HepG2 (cell line): ENCODE results near the gene FBF1. TPM values are rescaled to one million over a fixed set of nuclear protein-coding genes. Genes with fewer than 3 reads are reported as not detected.

ENCODE experiments used
- BORCS8-MEF2B ChIP-seq: sonication (generic); formaldehyde crosslinking; IDR thresholded peaks from 2 replicates; pipeline ENCODE4 v1.8.0; 2022; ENCODE audit warnings: mild to moderate bottlenecking, missing genetic modification reagents
- CEBPG ChIP-seq: IDR thresholded peaks from 2 replicates; pipeline ENCODE4 v1.6.1; 2016
- GPN1 ChIP-seq: sonication (generic); formaldehyde crosslinking; IDR thresholded peaks from 2 replicates; pipeline ENCODE4 v1.5.1; 2020; ENCODE audit warnings: missing genetic modification reagents, borderline replicate concordance
- HNRNPH1 ChIP-seq: fragments of 200-400 bp; formaldehyde crosslinking; optimal IDR thresholded peaks from 2 replicates; pipeline ENCODE3; 2017; ENCODE audit warnings: mild to moderate bottlenecking, low read depth, low read length
- JUN ChIP-seq: sonication (generic); formaldehyde crosslinking; IDR thresholded peaks from 2 replicates; pipeline ENCODE4 v1.4.0; 2020; ENCODE audit warnings: mild to moderate bottlenecking, missing genetic modification reagents
- MBD4 ChIP-seq: IDR thresholded peaks from 2 replicates; pipeline ENCODE4 v1.6.1; 2012; ENCODE audit warnings: low read length, inconsistent platforms, borderline replicate concordance
- MXI1 ChIP-seq: IDR thresholded peaks from 3 replicates; pipeline ENCODE4 v1.6.1; 2012; ENCODE audit warnings: low read depth, low read length, inconsistent platforms, borderline replicate concordance
- NAIF1 ChIP-seq: sonication (generic); formaldehyde crosslinking; IDR thresholded peaks from 2 replicates; pipeline ENCODE4 v1.5.0; 2020; ENCODE audit warnings: mild to moderate bottlenecking, missing genetic modification reagents, borderline replicate concordance
- NFYC ChIP-seq: IDR thresholded peaks from 2 replicates; pipeline ENCODE4 v1.6.1; 2016; ENCODE audit warnings: missing genetic modification reagents, missing compliant biosample characterization
- RXRA ChIP-seq: sonication (generic); formaldehyde crosslinking; IDR thresholded peaks from 2 replicates; pipeline ENCODE4 v1.5.1; 2020; ENCODE audit warnings: missing genetic modification reagents
- SAP130 ChIP-seq: IDR thresholded peaks from 2 replicates; pipeline ENCODE4 v1.6.1; 2016; ENCODE audit warnings: low read depth
- SRY ChIP-seq: sonication (generic); formaldehyde crosslinking; IDR thresholded peaks from 2 replicates; pipeline ENCODE4 v1.8.0; 2022; ENCODE audit warnings: mild to moderate bottlenecking, missing genetic modification reagents
- ZMYM3 ChIP-seq: sonication (generic); formaldehyde crosslinking; IDR thresholded peaks from 2 replicates; pipeline ENCODE4 v1.5.1; 2020; ENCODE audit warnings: mild to moderate bottlenecking, missing genetic modification reagents
- ZNF430 ChIP-seq: sonication (generic); formaldehyde crosslinking; IDR thresholded peaks from 2 replicates; pipeline ENCODE4 v1.9.0; 2021; ENCODE audit warnings: mild to moderate bottlenecking, missing genetic modification reagents
- ZNF747 ChIP-seq: sonication (generic); formaldehyde crosslinking; IDR thresholded peaks from 2 replicates; pipeline ENCODE4 v1.8.1; 2023; ENCODE audit warnings: missing genetic modification reagents, mild to moderate bottlenecking, borderline replicate concordance
- ZNF772 ChIP-seq: sonication (generic); formaldehyde crosslinking; IDR thresholded peaks from 2 replicates; pipeline ENCODE4 v1.5.0; 2020; ENCODE audit warnings: mild to moderate bottlenecking, missing genetic modification reagents
- ZNF776 ChIP-seq: sonication (generic); formaldehyde crosslinking; IDR thresholded peaks from 2 replicates; pipeline ENCODE4 v1.4.0; 2020; ENCODE audit warnings: mild to moderate bottlenecking, missing genetic modification reagents
- polyA plus RNA-seq, 8 experiments: library from polyadenylated mRNA; depleted of rRNA in 3 of 8; stranded (reverse) in 7 of 8; unstranded in 1 of 8; fragments of >200 nt; fragmentation: Illumina TruSeq in 4 of 8; extraction: Trizol in 4 of 8; gene quantifications; 2 replicates each; pipeline versions ENCODE4 v1.2.1 to v1.2.3, GENCODE V29; 2011 to 2016; ENCODE audit warnings: low read depth in 4 of 8, missing spikeins in 1 of 8, mixed read lengths in 1 of 8; ENCODE audit not compliant: insufficient read depth in 1 of 8
- total RNA-seq, 5 experiments: library from RNA; depleted of rRNA; stranded (reverse); fragments of >200 nt; fragmentation: Illumina TruSeq; extraction: Trizol; gene quantifications; 2 replicates each; pipeline ENCODE4 v1.2.3, GENCODE V29; 2016; ENCODE audit warnings: low read depth in 1 of 5
- TF ChIP-seq, protein P1 (sequence below): sonication (generic); formaldehyde crosslinking; IDR thresholded peaks from 2 replicates; pipeline ENCODE4 v1.5.1; 2020; ENCODE audit warnings: mild to moderate bottlenecking, missing genetic modification reagents, borderline replicate concordance
- TF ChIP-seq, protein P2 (sequence below): sonication (generic); formaldehyde crosslinking; IDR thresholded peaks from 2 replicates; pipeline ENCODE4 v1.4.0; 2020; ENCODE audit warnings: missing genetic modification reagents
- TF ChIP-seq, protein P3 (sequence below): sonication (generic); formaldehyde crosslinking; IDR thresholded peaks from 2 replicates; pipeline ENCODE4 v1.5.1; 2020; ENCODE audit warnings: missing genetic modification reagents, mild to moderate bottlenecking, borderline replicate concordance
- TF ChIP-seq, protein P4 (sequence below): sonication (generic); formaldehyde crosslinking; IDR thresholded peaks from 2 replicates; pipeline ENCODE4 v1.8.0; 2022; ENCODE audit warnings: mild to moderate bottlenecking, missing genetic modification reagents, moderate library complexity
- TF ChIP-seq, protein P5 (sequence below): sonication (generic); formaldehyde crosslinking; conservative IDR thresholded peaks from 2 replicates; pipeline ENCODE4 v1.5.0; 2020; ENCODE audit warnings: missing genetic modification reagents

FBF1 gene
- total and polyA plus RNA-seq, 2 of the 13 experiments (the other 11 are each of a cell fraction or from before 2014, with no cell fraction given): 2.4 to 8.1 TPM

DNA sequence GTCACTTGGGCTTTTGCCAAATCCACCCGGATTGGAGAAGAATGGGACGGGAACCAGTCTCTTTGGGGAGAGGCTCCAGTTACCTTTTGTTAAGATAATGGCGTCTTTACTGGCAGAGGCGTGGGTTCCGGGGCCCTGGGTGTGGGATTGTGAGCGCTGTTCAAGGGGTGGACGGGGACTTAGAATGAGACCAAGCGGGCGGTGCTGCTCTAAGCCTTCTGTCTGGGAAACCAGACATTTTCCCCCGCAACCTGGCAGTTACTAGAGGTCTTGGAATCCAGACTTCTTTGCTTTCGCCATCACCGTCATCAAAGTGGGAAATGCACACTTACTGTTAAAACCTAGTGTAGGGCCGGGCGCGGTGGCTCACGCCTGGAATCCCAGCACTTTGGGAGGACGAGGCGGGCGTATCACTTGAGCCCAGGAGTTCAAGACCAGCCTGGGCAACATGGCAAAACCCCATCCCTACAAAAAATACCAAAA lies 38.9 kb upstream of the FBF1 start (continued):
- TF ChIP-seq, protein P1, sequence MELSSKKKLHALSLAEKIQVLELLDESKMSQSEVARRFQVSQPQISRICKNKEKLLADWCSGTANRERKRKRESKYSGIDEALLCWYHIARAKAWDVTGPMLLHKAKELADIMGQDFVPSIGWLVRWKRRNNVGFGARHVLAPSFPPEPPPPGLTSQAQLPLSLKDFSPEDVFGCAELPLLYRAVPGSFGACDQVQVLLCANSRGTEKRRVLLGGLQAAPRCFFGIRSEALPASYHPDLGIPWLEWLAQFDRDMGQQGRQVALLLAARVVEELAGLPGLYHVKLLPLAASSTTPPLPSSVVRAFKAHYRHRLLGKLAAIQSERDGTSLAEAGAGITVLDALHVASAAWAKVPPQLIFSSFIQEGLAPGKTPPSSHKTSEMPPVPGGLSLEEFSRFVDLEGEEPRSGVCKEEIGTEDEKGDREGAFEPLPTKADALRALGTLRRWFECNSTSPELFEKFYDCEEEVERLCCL (CRISPR knock-in tag): no peak
- TF ChIP-seq HNRNPH1 (peak; percentile 14), SAP130 (peak; percentile 26), MBD4 (0 out of 2 replicates have a peak, but pooled peaks have one; percentile 28), RXRA (CRISPR knock-in tag) (no peak), NAIF1 (no peak), SRY (CRISPR knock-in tag) (no peak; the same call in 1 of the 2 replicates), GPN1 (CRISPR knock-in tag) (no peak), ZNF430 (CRISPR knock-in tag) (no peak), MXI1 (no peak; the same call in 2 of the 3 replicates), JUN (CRISPR knock-in tag) (no peak), ZNF776 (CRISPR knock-in tag) (0 out of 2 replicates have a peak, but pooled peaks have one; percentile 0), ZNF747 (CRISPR knock-in tag) (no peak), ZMYM3 (CRISPR knock-in tag) (no peak), BORCS8-MEF2B (no peak), CEBPG (no peak), NFYC (no peak), ZNF772 (no peak)
- TF ChIP-seq, protein P2, sequence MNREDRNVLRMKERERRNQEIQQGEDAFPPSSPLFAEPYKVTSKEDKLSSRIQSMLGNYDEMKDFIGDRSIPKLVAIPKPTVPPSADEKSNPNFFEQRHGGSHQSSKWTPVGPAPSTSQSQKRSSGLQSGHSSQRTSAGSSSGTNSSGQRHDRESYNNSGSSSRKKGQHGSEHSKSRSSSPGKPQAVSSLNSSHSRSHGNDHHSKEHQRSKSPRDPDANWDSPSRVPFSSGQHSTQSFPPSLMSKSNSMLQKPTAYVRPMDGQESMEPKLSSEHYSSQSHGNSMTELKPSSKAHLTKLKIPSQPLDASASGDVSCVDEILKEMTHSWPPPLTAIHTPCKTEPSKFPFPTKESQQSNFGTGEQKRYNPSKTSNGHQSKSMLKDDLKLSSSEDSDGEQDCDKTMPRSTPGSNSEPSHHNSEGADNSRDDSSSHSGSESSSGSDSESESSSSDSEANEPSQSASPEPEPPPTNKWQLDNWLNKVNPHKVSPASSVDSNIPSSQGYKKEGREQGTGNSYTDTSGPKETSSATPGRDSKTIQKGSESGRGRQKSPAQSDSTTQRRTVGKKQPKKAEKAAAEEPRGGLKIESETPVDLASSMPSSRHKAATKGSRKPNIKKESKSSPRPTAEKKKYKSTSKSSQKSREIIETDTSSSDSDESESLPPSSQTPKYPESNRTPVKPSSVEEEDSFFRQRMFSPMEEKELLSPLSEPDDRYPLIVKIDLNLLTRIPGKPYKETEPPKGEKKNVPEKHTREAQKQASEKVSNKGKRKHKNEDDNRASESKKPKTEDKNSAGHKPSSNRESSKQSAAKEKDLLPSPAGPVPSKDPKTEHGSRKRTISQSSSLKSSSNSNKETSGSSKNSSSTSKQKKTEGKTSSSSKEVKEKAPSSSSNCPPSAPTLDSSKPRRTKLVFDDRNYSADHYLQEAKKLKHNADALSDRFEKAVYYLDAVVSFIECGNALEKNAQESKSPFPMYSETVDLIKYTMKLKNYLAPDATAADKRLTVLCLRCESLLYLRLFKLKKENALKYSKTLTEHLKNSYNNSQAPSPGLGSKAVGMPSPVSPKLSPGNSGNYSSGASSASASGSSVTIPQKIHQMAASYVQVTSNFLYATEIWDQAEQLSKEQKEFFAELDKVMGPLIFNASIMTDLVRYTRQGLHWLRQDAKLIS: no peak
- TF ChIP-seq, protein P3, sequence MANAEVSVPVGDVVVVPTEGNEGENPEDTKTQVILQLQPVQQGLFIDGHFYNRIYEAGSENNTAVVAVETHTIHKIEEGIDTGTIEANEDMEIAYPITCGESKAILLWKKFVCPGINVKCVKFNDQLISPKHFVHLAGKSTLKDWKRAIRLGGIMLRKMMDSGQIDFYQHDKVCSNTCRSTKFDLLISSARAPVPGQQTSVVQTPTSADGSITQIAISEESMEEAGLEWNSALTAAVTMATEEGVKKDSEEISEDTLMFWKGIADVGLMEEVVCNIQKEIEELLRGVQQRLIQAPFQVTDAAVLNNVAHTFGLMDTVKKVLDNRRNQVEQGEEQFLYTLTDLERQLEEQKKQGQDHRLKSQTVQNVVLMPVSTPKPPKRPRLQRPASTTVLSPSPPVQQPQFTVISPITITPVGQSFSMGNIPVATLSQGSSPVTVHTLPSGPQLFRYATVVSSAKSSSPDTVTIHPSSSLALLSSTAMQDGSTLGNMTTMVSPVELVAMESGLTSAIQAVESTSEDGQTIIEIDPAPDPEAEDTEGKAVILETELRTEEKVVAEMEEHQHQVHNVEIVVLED (CRISPR knock-in tag): no peak
- TF ChIP-seq, protein P4, sequence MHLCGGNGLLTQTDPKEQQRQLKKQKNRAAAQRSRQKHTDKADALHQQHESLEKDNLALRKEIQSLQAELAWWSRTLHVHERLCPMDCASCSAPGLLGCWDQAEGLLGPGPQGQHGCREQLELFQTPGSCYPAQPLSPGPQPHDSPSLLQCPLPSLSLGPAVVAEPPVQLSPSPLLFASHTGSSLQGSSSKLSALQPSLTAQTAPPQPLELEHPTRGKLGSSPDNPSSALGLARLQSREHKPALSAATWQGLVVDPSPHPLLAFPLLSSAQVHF (CRISPR knock-in tag): no peak
- TF ChIP-seq, protein P5, sequence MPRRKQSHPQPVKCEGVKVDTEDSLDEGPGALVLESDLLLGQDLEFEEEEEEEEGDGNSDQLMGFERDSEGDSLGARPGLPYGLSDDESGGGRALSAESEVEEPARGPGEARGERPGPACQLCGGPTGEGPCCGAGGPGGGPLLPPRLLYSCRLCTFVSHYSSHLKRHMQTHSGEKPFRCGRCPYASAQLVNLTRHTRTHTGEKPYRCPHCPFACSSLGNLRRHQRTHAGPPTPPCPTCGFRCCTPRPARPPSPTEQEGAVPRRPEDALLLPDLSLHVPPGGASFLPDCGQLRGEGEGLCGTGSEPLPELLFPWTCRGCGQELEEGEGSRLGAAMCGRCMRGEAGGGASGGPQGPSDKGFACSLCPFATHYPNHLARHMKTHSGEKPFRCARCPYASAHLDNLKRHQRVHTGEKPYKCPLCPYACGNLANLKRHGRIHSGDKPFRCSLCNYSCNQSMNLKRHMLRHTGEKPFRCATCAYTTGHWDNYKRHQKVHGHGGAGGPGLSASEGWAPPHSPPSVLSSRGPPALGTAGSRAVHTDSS (CRISPR knock-in tag): no peak
